Measurements from ENCODE around the gene MAN1C1. TPM values are rescaled to one million over a fixed set of nuclear protein-coding genes. Genes with fewer than 3 reads are reported as not detected.

Gene MAN1C1
- total and polyA plus RNA-seq, 10 of the 15 experiments (the other 5 are each of a cell fraction or from before 2014, with no cell fraction given) = 0.12 to 0.56 (median 0.22) TPM; not detected in 3

- no peak for TF ChIP-seq ZBTB40 (IDR thresholded peaks at IDR 0.05; ENCODE audit: borderline replicate concordance)
- no peak for TF ChIP-seq MTA3 (IDR thresholded peaks at IDR 0.05; ENCODE audit: borderline replicate concordance, low read length)
- no peak for TF ChIP-seq NFYA (IDR thresholded peaks at IDR 0.05; ENCODE audit: borderline replicate concordance, low read depth, low read length)
- TF ChIP-seq EED (IDR thresholded peaks at IDR 0.05; ENCODE audit: low read depth) = no peak
- TF ChIP-seq ZBTB11 (CRISPR knock-in tag; IDR thresholded peaks at IDR 0.05) = no peak
- no peak for TF ChIP-seq RELB (IDR thresholded peaks at IDR 0.05; ENCODE audit: low read depth)
- no peak for TF ChIP-seq RAD21 (IDR thresholded peaks at IDR 0.05; ENCODE audit: insufficient read depth, low read depth, low read length)
- TF ChIP-seq ZNF24 (IDR thresholded peaks at IDR 0.05) = no peak
- TF ChIP-seq DPF2 (IDR thresholded peaks at IDR 0.05) = no peak
- no peak for TF ChIP-seq NBN (IDR thresholded peaks at IDR 0.05)
Measured at GRCh38 chr1:25732821-25733220, 116.2 kb downstream of the MAN1C1 start (continued).

All from GM12878 (cell line).